HepG2 (cell line): Measurements from ENCODE around the gene LGALS14.

Experiments
- CCAR2 ChIP-seq: fragments of 200-400 bp; formaldehyde crosslinking; optimal IDR thresholded peaks from 2 replicates; pipeline ENCODE3; 2018; ENCODE audit warnings: low read depth, mild to moderate bottlenecking, low read length, moderate library complexity
- EP300 ChIP-seq, 3 experiments: sonication (generic) in 1 of 3; formaldehyde crosslinking in 1 of 3; IDR thresholded peaks; 2 replicates each; pipeline versions ENCODE4 v1.5.1 to v1.6.1; 2011 to 2020; ENCODE audit warnings: low read depth in 2 of 3, low read length in 2 of 3, borderline replicate concordance in 1 of 3, improper control_type of control experiment in 1 of 3, mild to moderate bottlenecking in 1 of 3, missing genetic modification reagents in 1 of 3, moderate library complexity in 1 of 3
- HMGXB4 ChIP-seq, 2 experiments: sonication (generic) in 1 of 2; formaldehyde crosslinking in 1 of 2; IDR thresholded peaks; 2 replicates each; pipeline versions ENCODE4 v1.4.0 to v1.6.1; 2018 to 2020; ENCODE audit warnings: missing genetic modification reagents in 2 of 2, borderline replicate concordance in 1 of 2, low read depth in 1 of 2, mild to moderate bottlenecking in 1 of 2, missing biosample characterization in 1 of 2
- HNRNPK ChIP-seq: fragments of 200-400 bp; formaldehyde crosslinking; IDR thresholded peaks from 2 replicates; pipeline ENCODE4 v1.6.1; 2018; ENCODE audit warnings: low read length, low read depth, moderate library complexity, mild to moderate bottlenecking; ENCODE audit not compliant: poor library complexity, severe bottlenecking
- ONECUT2 ChIP-seq: sonication (generic); formaldehyde crosslinking; IDR thresholded peaks from 2 replicates; pipeline ENCODE4 v1.4.0; 2020; ENCODE audit warnings: missing genetic modification reagents
- POLR2AphosphoS5 ChIP-seq: IDR thresholded peaks from 2 replicates; pipeline ENCODE4 v1.6.1; 2012; ENCODE audit warnings: low read depth, low read length
- ZKSCAN1 ChIP-seq: fragments of 150-350 bp; IDR thresholded peaks from 2 replicates; pipeline ENCODE4 v1.6.1; 2014; ENCODE audit warnings: low read length
- ZNF253 ChIP-seq: sonication (generic); formaldehyde crosslinking; IDR thresholded peaks from 2 replicates; pipeline ENCODE4 v1.8.0; 2022; ENCODE audit warnings: mild to moderate bottlenecking, missing genetic modification reagents, borderline replicate concordance
- ZNF331 ChIP-seq: sonication (generic); formaldehyde crosslinking; IDR thresholded peaks from 2 replicates; pipeline ENCODE4 v1.4.0; 2020; ENCODE audit warnings: missing genetic modification reagents
- TF ChIP-seq, protein P1 (sequence below): sonication (generic); formaldehyde crosslinking; IDR thresholded peaks from 2 replicates; pipeline ENCODE4 v1.5.0; 2020; ENCODE audit warnings: missing genetic modification reagents, mild to moderate bottlenecking, borderline replicate concordance

DNA sequence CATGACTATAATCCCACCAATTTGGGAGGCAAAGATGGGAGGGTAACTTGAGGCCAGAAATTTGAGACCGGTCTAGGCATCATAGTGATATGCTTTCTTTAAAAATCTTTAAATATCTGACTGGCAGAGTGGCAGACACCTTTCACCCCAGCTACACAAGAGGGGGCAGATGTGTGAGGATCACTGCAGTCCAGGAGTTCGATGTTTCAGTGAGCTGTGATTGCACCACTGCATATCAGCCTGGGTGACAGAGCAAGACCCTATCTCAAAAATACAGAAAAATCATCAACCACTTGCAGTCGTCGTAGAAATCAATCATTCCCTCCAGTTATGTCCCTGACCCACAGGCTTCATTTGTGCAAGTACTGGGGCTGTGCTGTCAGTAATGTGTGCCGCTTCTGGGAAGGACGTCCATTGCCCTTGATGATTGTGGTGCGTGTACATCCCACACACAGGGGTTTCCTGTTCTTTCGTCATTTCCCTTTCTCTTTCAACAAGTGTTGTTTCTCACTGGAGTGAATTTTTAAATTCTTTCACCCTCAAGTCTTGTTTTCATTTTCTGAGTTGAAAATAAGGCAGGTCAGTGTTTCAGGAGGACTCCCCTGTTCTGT, 1.4 kb downstream of the LGALS14 start:
- TF ChIP-seq ZKSCAN1 (no peak), ZNF253 (CRISPR knock-in tag) (no peak), ONECUT2 (CRISPR knock-in tag) (no peak), ZNF331 (CRISPR knock-in tag) (no peak), HMGXB4 (CRISPR knock-in tag; IDR thresholded peaks at IDR 0.05; ENCODE audit: borderline replicate concordance in 1 of 2, low read depth in 1 of 2) (no peak), POLR2AphosphoS5 (no peak), HNRNPK (no peak), CCAR2 (no peak), EP300 (IDR thresholded peaks at IDR 0.05; ENCODE audit: low read depth in 2 of 2, low read length in 2 of 2) (no peak), EP300 (CRISPR knock-in tag; IDR thresholded peaks at IDR 0.05; ENCODE audit: borderline replicate concordance) (no peak)
- TF ChIP-seq, protein P1, sequence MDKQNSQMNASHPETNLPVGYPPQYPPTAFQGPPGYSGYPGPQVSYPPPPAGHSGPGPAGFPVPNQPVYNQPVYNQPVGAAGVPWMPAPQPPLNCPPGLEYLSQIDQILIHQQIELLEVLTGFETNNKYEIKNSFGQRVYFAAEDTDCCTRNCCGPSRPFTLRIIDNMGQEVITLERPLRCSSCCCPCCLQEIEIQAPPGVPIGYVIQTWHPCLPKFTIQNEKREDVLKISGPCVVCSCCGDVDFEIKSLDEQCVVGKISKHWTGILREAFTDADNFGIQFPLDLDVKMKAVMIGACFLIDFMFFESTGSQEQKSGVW (CRISPR knock-in tag) = no peak
